CD8-positive, alpha-beta memory T cell (primary cell): Measurements from ENCODE around the gene SYDE1. TPM values are rescaled to one million over a fixed set of nuclear protein-coding genes. Genes with fewer than 3 reads are reported as not detected.

Source experiments
- CTCF ChIA-PET: fragments of 350-600 bp; sonication (Branson Sonifier 250); formaldehyde crosslinking; loops from one replicate; lab custom pipeline; 2021; ENCODE audit warnings: antibody characterized with exemption; lab: Charles Lee
- POLR2A ChIA-PET: fragments of 350-600 bp; sonication (Branson Sonifier 250); formaldehyde crosslinking; loops from one replicate; lab custom pipeline; 2021; ENCODE audit warnings: antibody characterized with exemption; lab: Charles Lee
- DNase-seq, 5 donors: peaks; one replicate each; pipeline versions ENCODE4 v3.0.0 to v3.0.0-alpha.2; 2020 to 2022; ENCODE audit warnings: mixed read lengths in 1 of 5
- H3K27ac ChIP-seq: one replicate; pipeline ENCODE4 v1.7.0; 2013; ENCODE audit warnings: low read depth, mild to moderate bottlenecking, low read length, moderate library complexity
- H3K27me3 ChIP-seq: 2 replicates; pipeline ENCODE4 v1.7.0; 2013; ENCODE audit warnings: low read length, mild to moderate bottlenecking; ENCODE audit not compliant: insufficient read depth, poor library complexity, severe bottlenecking
- H3K36me3 ChIP-seq: 2 replicates; pipeline ENCODE4 v1.7.0; 2013; ENCODE audit warnings: mild to moderate bottlenecking, low read length, moderate library complexity; ENCODE audit not compliant: insufficient read depth
- H3K4me1 ChIP-seq: 2 replicates; pipeline ENCODE4 v1.7.0; 2013; ENCODE audit warnings: mild to moderate bottlenecking, low read length, moderate library complexity; ENCODE audit not compliant: insufficient read depth
- H3K4me3 ChIP-seq: 2 replicates; pipeline ENCODE4 v1.7.0; 2013; ENCODE audit warnings: mild to moderate bottlenecking, low read length
- H3K9me3 ChIP-seq: 2 replicates; pipeline ENCODE4 v1.7.0; 2013; ENCODE audit warnings: mild to moderate bottlenecking, low read length
- H3K27ac Mint-ChIP-seq, 8 donors: one replicate each; pipeline ENCODE4 v1.8.0; 2020 to 2021; ENCODE audit warnings: mixed read lengths in 8 of 8, mild to moderate bottlenecking in 6 of 8, inconsistent platforms in 3 of 8, moderate library complexity in 3 of 8
- H3K27me3 Mint-ChIP-seq, 2 donors: one replicate each; pipeline ENCODE4 v1.8.0; 2020 to 2021; ENCODE audit warnings: mixed read lengths in 2 of 2, mild to moderate bottlenecking in 1 of 2, moderate library complexity in 1 of 2
- H3K36me3 Mint-ChIP-seq, 3 donors: one replicate each; pipeline ENCODE4 v1.8.0; 2020 to 2021; ENCODE audit warnings: mixed read lengths in 3 of 3, inconsistent platforms in 1 of 3, mild to moderate bottlenecking in 1 of 3
- H3K4me1 Mint-ChIP-seq, 3 donors: one replicate each; pipeline ENCODE4 v1.8.0; 2020 to 2021; ENCODE audit warnings: mixed read lengths in 3 of 3, inconsistent platforms in 1 of 3, mild to moderate bottlenecking in 1 of 3
- H3K4me3 Mint-ChIP-seq, 7 donors: one replicate each; pipeline ENCODE4 v1.8.0; 2020 to 2021; ENCODE audit warnings: mixed read lengths in 7 of 7, mild to moderate bottlenecking in 6 of 7, moderate library complexity in 4 of 7, inconsistent platforms in 2 of 7
- H3K9me3 Mint-ChIP-seq, 5 donors: one replicate each; pipeline ENCODE4 v1.8.0; 2020 to 2022; ENCODE audit warnings: mixed read lengths in 5 of 5, mild to moderate bottlenecking in 3 of 5, moderate library complexity in 2 of 5, inconsistent platforms in 1 of 5
- polyA plus RNA-seq: library from polyadenylated mRNA; unstranded; fragments of 300-500 nt; fragmentation: Illumina TruSeq; gene quantifications from one replicate; pipeline ENCODE4 v1.2.3, GENCODE V29; 2021
- total RNA-seq, 2 experiments: library from RNA; stranded (reverse); gene quantifications; one replicate each; pipeline ENCODE4 v1.2.3, GENCODE V29; 2021

Gene SYDE1
- total and polyA plus RNA-seq, 3 experiments from 2014 or later: 0.06 to 0.44 (median 0.22) TPM

DNA sequence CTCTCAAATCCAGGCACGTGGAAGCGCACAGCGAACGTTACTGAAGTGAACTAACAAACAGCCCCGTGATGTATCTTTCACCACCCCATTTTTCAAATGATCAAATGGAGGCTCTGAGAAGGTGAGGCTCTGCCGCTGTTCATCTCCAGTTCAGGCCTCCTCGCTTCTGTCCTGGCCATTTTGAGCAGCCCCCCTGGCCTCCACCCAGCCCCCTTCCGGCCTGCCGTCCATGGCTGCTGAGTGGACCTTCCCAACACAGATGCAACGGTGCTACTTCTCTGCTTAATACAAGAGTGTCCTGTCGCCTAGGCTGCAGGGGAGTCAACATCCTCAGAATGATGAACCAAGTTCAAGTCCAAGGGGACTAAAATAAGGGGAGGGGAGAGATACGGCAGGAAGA, 9.7 kb downstream of the SYDE1 start:
- ChIA-PET POLR2A (no interaction called here), CTCF (no interaction called here)
- no peak for DNase-seq
- no peak overlapping the region for H3K27ac ChIP-seq
- no peaks in the 10 kb centered on the region for H3K4me1 ChIP-seq
- no peaks in the 10 kb centered on the region for H3K9me3 ChIP-seq
- Mint-ChIP-seq H3K36me3 (peaks cover 5 to 67% (median 9%) of the 10 kb centered on the region in 3 donors), H3K9me3 (no peaks in the 10 kb centered on the region), H3K27ac (no peak overlapping the region), H3K4me3 (no peak overlapping the region), H3K4me1 (peaks cover 0 to 1% (median 0%) of the 10 kb centered on the region in 3 donors), H3K27me3 (no peaks in the 10 kb centered on the region)
- H3K27me3 ChIP-seq: no peaks in the 10 kb centered on the region
- H3K4me3 ChIP-seq: no peak overlapping the region
- H3K36me3 ChIP-seq: peaks cover 24% of the 10 kb centered on the region

DNA sequence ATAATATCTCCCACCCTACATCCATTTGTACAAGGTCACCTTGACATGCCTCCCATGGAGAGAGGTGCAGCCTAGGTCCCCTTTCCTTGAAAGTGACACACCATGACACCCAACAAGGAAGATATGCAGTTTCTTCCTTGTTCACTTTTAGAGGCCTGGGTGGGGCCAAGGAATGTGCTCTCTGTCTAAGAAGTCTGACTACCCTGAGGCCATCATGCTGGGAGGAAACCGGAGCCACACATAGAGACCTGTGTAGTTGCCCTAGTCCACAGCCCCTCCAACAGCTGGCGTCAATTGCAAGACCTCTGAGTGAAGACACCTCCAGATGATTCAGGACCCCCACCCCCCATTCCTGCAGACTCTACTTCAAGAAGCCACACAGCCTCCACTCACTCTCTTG, 11.0 kb downstream of the SYDE1 start:
- no peaks in the 10 kb centered on the region for H3K9me3 Mint-ChIP-seq
- Histone ChIP-seq H3K4me3 (no peak overlapping the region), H3K9me3 (no peaks in the 10 kb centered on the region), H3K4me1 (no peaks in the 10 kb centered on the region), H3K27me3 (no peaks in the 10 kb centered on the region), H3K27ac (no peak overlapping the region), H3K36me3 (peaks cover 24% of the 10 kb centered on the region)
- H3K27ac Mint-ChIP-seq: no peak overlapping the region
- no peaks in the 10 kb centered on the region for H3K27me3 Mint-ChIP-seq
- H3K36me3 Mint-ChIP-seq: peaks cover 5 to 78% (median 9%) of the 10 kb centered on the region in 3 donors
- POLR2A ChIA-PET: no interaction called here
- H3K4me1 Mint-ChIP-seq: peaks cover 0 to 3% (median 1%) of the 10 kb centered on the region in 3 donors
- no peak for DNase-seq
- CTCF ChIA-PET: no interaction called here
- no peak overlapping the region for H3K4me3 Mint-ChIP-seq

DNA sequence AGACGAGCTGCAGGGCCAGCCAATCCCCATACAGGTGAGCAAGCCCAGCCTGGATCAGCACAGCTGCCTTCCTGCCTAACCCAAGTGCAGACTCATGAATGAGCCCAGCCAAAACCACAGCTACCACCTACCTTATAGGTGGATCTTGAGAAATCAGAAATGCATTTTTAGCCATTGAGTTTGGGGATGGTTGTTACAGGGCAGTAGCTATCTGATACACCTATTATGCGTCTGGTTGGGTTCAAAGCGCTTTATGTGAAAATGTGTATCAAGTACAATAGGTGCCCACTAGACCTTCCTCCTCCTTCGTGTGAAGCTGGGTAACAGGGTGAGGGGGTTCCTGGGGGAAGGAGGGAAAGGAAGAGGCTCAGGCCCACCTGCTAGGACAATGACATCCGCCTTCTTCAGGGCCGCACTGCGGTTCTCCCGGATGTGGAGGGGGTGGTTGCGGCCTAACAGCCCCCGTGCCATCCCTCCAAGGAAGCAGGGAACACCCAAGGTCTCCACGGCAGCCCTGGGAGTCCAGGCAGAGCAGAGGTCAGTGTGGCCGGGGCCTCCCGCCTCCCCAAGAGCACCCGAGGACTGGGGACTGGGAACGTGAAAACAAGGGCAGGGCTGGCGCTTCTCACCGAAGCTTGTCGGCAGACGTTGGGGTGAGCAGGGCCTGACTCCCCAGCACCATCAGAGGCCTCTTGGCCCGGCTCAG, 11.7 kb downstream of the SYDE1 start:
- POLR2A ChIA-PET: no interaction called here
- no peak overlapping the region for H3K27ac Mint-ChIP-seq
- CTCF ChIA-PET: no interaction called here
- no peaks in the 10 kb centered on the region for H3K27me3 Mint-ChIP-seq
- peaks cover 3% of the 10 kb centered on the region for H3K4me1 ChIP-seq
- no peak overlapping the region for H3K4me3 ChIP-seq
- H3K4me1 Mint-ChIP-seq: peaks cover 1 to 9% (median 4%) of the 10 kb centered on the region in 3 donors
- no peaks in the 10 kb centered on the region for H3K27me3 ChIP-seq
- H3K36me3 Mint-ChIP-seq: peaks cover 5 to 78% (median 9%) of the 10 kb centered on the region in 3 donors
- H3K9me3 ChIP-seq: no peaks in the 10 kb centered on the region
- no peaks in the 10 kb centered on the region for H3K9me3 Mint-ChIP-seq
- no peak for DNase-seq
- H3K36me3 ChIP-seq: peaks cover 24% of the 10 kb centered on the region
- H3K4me3 Mint-ChIP-seq: no peak overlapping the region
- no peak overlapping the region for H3K27ac ChIP-seq

DNA sequence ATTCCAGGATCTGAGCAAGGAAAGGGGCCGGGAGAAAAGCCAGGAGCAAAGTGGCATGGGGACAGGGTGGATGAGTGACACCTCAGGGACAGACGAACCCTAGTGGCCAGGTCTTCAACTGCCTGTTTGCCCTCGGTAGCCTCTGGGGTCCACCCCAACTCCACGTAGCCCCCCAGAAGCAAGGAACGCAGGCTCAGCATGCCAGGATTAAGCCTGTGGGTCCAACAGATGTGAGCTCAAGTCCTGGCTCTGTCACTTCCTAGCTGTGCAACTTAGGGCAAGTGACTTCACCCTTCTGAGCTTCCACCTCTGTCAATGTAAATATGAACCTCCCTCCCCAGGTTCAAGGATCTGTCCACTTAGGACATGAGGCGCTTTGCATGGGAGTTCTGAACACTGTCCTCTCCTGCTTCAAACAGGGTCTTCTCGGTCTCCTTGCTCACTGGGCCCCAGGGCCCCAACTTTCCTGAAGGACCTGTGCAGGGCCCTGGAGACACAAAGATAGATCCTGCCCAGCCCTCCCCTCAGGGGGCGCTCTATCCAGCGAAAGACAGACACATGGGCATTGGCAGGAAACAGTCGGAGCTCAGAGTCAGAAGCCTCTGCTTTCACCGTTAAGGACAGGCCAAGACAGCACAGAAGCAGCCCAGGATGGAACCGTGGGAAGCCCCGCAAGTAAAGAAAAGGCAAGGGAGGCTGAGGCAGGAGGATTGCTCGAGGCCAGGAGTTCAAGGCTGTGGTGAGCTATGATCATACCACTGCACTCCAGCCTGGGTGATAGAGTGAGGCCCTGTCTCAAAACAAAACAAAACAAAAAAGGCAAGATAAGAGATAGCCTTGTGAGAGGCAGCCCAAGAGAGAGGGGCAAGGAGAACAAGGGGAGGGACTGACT, 13.2 kb downstream of the SYDE1 start:
- Histone ChIP-seq H3K4me1 (peaks cover 13% of the 10 kb centered on the region), H3K9me3 (no peaks in the 10 kb centered on the region), H3K27me3 (no peaks in the 10 kb centered on the region), H3K36me3 (peaks cover 22% of the 10 kb centered on the region), H3K4me3 (no peak overlapping the region), H3K27ac (no peak overlapping the region)
- Mint-ChIP-seq H3K36me3 (peaks cover 5 to 79% (median 9%) of the 10 kb centered on the region in 3 donors), H3K27me3 (peaks cover 0 to 3% of the 10 kb centered on the region in 2 donors), H3K9me3 (no peaks in the 10 kb centered on the region), H3K4me3 (peak overlapping the region in 2 of 7 donors; percentile 49 to 76), H3K27ac (peak overlapping the region in 2 of 8 donors; percentile 84 to 89), H3K4me1 (peaks cover 14 to 23% (median 16%) of the 10 kb centered on the region in 3 donors)
- CTCF ChIA-PET: no interaction called here
- DNase-seq: no peak
- POLR2A ChIA-PET: no interaction called here

DNA sequence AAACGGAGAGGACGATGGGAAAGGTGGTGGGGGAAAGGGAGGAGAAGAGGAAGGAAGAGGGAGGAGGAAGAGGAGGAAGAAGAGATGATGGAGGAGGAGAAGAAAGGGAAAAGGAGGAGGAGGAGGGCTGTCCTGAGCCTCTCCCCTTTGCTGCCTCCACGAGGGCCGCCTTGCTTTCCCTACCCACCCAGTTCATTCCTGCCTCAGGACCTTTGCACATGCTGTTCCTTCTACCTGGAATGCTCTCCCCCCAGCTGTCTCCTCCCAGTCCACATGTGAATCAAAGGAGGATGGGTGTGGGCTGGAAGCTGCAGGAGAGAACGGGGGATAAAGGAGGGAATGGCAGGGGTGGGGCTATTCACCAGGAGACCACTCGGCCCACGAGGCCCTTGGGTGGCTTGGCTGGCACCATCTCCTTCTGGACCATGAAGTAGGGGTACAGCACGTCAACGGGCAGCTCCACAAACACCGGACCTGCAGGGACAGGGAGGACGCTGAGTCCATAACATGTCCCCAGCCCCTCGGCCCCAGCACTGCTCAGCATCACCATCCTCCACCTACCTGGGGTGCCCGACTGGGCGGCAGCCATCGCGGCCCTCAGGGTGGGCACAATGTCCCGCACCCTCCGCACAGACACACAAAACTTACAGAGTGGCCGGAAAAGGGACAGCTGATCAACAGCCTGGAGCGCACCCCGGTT, 15.3 kb downstream of the SYDE1 start:
- H3K4me1 ChIP-seq: peaks cover 17% of the 10 kb centered on the region
- no peaks in the 10 kb centered on the region for H3K27me3 ChIP-seq
- Mint-ChIP-seq H3K36me3 (peaks cover 5 to 64% (median 9%) of the 10 kb centered on the region in 3 donors), H3K27me3 (peaks cover 0 to 7% of the 10 kb centered on the region in 2 donors), H3K4me1 (peaks cover 17 to 29% (median 21%) of the 10 kb centered on the region in 3 donors), H3K27ac (no peak overlapping the region), H3K9me3 (no peaks in the 10 kb centered on the region), H3K4me3 (no peak overlapping the region)
- no peak overlapping the region for H3K27ac ChIP-seq
- ChIA-PET CTCF (no interaction called here), POLR2A (no interaction called here)
- H3K9me3 ChIP-seq: no peaks in the 10 kb centered on the region
- H3K36me3 ChIP-seq: peaks cover 13% of the 10 kb centered on the region
- DNase-seq: no peak
- H3K4me3 ChIP-seq: no peak overlapping the region

DNA sequence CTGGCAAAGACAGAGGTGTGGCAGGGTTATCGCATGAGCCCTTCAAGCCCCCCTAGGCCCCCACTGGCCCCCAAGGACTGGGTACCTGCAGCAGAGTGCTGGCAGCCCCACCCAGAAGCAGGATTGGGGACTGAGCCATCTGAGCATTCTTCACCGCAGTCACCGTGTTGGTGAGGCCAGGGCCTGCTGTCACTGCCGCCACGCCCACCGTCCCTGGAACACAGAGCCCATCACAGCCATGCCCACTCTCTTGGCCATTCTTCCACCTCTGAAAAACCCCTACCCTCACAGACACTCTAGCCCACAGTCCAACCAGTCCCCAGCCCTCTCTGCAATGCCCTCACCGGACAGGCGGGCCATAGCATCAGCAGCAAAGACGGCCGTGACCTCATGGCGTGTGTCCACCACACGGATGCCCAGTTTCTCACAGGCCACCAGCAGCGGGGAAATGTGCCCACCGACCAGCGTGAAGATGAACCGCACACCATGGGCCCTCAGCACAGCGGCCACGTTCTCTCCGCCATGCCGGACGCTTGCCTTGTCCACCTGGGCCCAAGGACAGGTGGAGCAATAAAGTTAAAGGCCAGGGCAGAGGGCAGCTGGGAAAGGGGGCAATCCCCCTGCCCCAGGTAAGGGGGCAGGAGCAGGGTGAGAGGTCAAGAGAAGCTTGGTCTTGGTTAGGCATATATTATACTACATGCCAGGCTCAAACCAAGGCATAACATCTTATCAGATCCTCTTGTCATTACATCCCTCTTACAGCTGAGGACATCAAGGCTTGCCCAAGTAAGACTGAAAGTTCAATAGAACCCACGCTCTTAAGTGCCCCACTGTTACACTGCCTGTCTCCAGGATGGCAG, 16.1 kb downstream of the SYDE1 start:
- CTCF ChIA-PET: no interaction called here
- no peaks in the 10 kb centered on the region for H3K9me3 ChIP-seq
- H3K27ac ChIP-seq: no peak overlapping the region
- Mint-ChIP-seq H3K4me1 (peaks cover 18 to 29% (median 21%) of the 10 kb centered on the region in 3 donors), H3K27me3 (peaks cover 4 to 8% of the 10 kb centered on the region in 2 donors), H3K4me3 (peak overlapping the region; percentile 31 to 99 (median 56)), H3K36me3 (peaks cover 5 to 56% (median 7%) of the 10 kb centered on the region in 3 donors), H3K9me3 (no peaks in the 10 kb centered on the region), H3K27ac (peak overlapping the region in 2 of 8 donors; percentile 55 to 96)
- H3K36me3 ChIP-seq: peaks cover 13% of the 10 kb centered on the region
- H3K4me3 ChIP-seq: no peak overlapping the region
- no peak for DNase-seq
- POLR2A ChIA-PET: interaction anchor here (0.7 kb wide), 1 partner anchor 256 kb away, joined by 3 read pairs; the partner anchor contains the start of gene AKAP8
- no peaks in the 10 kb centered on the region for H3K27me3 ChIP-seq
- H3K4me1 ChIP-seq: peaks cover 17% of the 10 kb centered on the region

DNA sequence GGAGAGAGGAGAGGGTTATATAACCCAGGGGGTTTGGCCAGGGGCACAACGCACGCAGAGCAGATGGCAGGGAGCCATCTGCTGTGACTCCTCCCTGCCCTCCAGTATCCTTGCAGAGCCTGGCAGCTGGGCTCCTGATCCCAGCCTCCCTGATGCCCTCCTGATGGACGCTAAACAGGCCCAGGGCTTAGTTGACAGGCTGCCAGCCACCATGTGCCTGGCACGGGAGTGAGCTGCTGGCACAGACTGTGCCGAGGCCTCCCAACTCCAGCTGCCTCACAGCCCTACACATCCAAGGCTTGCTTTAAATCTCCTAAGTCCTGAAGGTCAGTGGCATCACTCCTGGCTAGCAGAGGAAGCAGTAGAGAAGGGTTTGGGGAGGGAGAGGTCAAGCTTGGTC, 16.7 kb downstream of the SYDE1 start:
- H3K36me3 ChIP-seq: peaks cover 11% of the 10 kb centered on the region
- peak overlapping the region; percentile 55 to 99 (median 97) for H3K27ac Mint-ChIP-seq
- H3K36me3 Mint-ChIP-seq: peaks cover 0 to 50% (median under 1%) of the 10 kb centered on the region in 3 donors
- no peak overlapping the region for H3K27ac ChIP-seq
- ChIA-PET POLR2A (interaction anchor here (0.7 kb wide), 1 partner anchor 256 kb away, joined by 3 read pairs; the partner anchor contains the start of gene AKAP8), CTCF (interaction anchor here (0.9 to 2.0 kb wide), 3 partner anchors 32 to 987 kb away, joined by 3 to 5 read pairs (median 4); partner anchors contain the start of gene ASF1B)
- DNase-seq: no peak
- H3K27me3 ChIP-seq: no peaks in the 10 kb centered on the region
- H3K4me1 Mint-ChIP-seq: peaks cover 19 to 29% (median 23%) of the 10 kb centered on the region in 3 donors
- H3K9me3 ChIP-seq: no peaks in the 10 kb centered on the region
- H3K27me3 Mint-ChIP-seq: peaks cover 8 to 12% of the 10 kb centered on the region in 2 donors
- peaks cover 17% of the 10 kb centered on the region for H3K4me1 ChIP-seq
- no peak overlapping the region for H3K4me3 ChIP-seq
- H3K4me3 Mint-ChIP-seq: peak overlapping the region; percentile 93 to 99 (median 96)
- H3K9me3 Mint-ChIP-seq: no peaks in the 10 kb centered on the region
